Epithelial cell of proximal tubule (primary cell): ENCODE results near the gene DAAM1. TPM values are rescaled to one million over a fixed set of nuclear protein-coding genes. Genes with fewer than 3 reads are reported as not detected.
A peak's percentile ranks its signal among the peaks of the same experiment; 100 is the strongest.

Experiments
- DNase-seq: peaks from one replicate; pipeline ENCODE4 v3.0.0-alpha.2; 2011; ENCODE audit warnings: low read depth
- H3K4me3 ChIP-seq: 2 replicates; pipeline ENCODE4 v1.5.1; 2011; ENCODE audit warnings: low read depth, mild to moderate bottlenecking, low read length
- CTCF ChIP-seq: conservative IDR thresholded peaks from 2 replicates; pipeline ENCODE4 v1.5.1; 2012; ENCODE audit warnings: low read depth, mild to moderate bottlenecking, low read length
- total RNA-seq: library from RNA; depleted of rRNA; stranded (reverse); fragments of >200 nt; gene quantifications from 2 replicates; pipeline ENCODE4 v1.2.3, GENCODE V29; 2015

DAAM1 gene
- total RNA-seq, 1 donor from 2014 or later, result 17.5 TPM

GRCh38 chr14:59331217-59331616, 142.8 kb downstream of the DAAM1 start:
- TF ChIP-seq CTCF, result no peak
- no peak for DNase-seq
- H3K4me3 ChIP-seq, result no peak overlapping the region

- H3K4me3 ChIP-seq, result no peak overlapping the region
- no peak for TF ChIP-seq CTCF
- no peak for DNase-seq
These were observed 144.3 kb downstream of the DAAM1 start for GRCh38 chr14:59332727-59333126.

GRCh38 chr14:59333235-59333634, 144.8 kb downstream of the DAAM1 start:
- no peak overlapping the region for H3K4me3 ChIP-seq
- DNase-seq, result no peak
- TF ChIP-seq CTCF, result no peak

GRCh38 chr14:59333668-59334067, 145.2 kb downstream of the DAAM1 start:
- DNase-seq, result peak; percentile 91
- TF ChIP-seq CTCF, result no peak
- no peak overlapping the region for H3K4me3 ChIP-seq

GRCh38 chr14:59334253-59334652, 145.8 kb downstream of the DAAM1 start:
- no peak for DNase-seq
- TF ChIP-seq CTCF, result no peak

GRCh38 chr14:59336098-59336497, 147.6 kb downstream of the DAAM1 start:
- DNase-seq, result no peak
- TF ChIP-seq CTCF, result no peak
- no peak overlapping the region for H3K4me3 ChIP-seq

More at GRCh38 chr14:59334253-59334652, 145.8 kb downstream of the DAAM1 start:
- H3K4me3 ChIP-seq, result no peak overlapping the region

- no peak for DNase-seq
- H3K4me3 ChIP-seq, result no peak overlapping the region
- TF ChIP-seq CTCF, result no peak
These were observed 148.2 kb downstream of the DAAM1 start for GRCh38 chr14:59336706-59337105.
